Astrocyte of the cerebellum (primary cell): ENCODE results near the gene RRP1B.
"Not testable (repeated sequence)": the region's sequence is repeated elsewhere in the genome, so short reads cannot be mapped to it uniquely, and the experiment has no call there.

Source experiments
- DNase-seq: peaks from one replicate; pipeline ENCODE4 v3.0.0-alpha.2; 2011; ENCODE audit warnings: low read depth
- H3K4me3 ChIP-seq: 2 replicates; pipeline ENCODE4 v1.5.1; 2011; ENCODE audit warnings: mild to moderate bottlenecking, low read depth, low read length, moderate library complexity
- in situ Hi-C: cut with HindIII; loops from 2 replicates; pipeline ENCODE4 v1.10.0; 2017; ENCODE audit warnings: low sequenced_read_pairs
- TF ChIP-seq, protein P1 (sequence below): IDR thresholded peaks from 2 replicates; pipeline ENCODE4 v1.5.1; 2012; ENCODE audit warnings: low read length, low read depth, moderate library complexity, mild to moderate bottlenecking; ENCODE audit errors: missing control alignments

Gene RRP1B, protein sequence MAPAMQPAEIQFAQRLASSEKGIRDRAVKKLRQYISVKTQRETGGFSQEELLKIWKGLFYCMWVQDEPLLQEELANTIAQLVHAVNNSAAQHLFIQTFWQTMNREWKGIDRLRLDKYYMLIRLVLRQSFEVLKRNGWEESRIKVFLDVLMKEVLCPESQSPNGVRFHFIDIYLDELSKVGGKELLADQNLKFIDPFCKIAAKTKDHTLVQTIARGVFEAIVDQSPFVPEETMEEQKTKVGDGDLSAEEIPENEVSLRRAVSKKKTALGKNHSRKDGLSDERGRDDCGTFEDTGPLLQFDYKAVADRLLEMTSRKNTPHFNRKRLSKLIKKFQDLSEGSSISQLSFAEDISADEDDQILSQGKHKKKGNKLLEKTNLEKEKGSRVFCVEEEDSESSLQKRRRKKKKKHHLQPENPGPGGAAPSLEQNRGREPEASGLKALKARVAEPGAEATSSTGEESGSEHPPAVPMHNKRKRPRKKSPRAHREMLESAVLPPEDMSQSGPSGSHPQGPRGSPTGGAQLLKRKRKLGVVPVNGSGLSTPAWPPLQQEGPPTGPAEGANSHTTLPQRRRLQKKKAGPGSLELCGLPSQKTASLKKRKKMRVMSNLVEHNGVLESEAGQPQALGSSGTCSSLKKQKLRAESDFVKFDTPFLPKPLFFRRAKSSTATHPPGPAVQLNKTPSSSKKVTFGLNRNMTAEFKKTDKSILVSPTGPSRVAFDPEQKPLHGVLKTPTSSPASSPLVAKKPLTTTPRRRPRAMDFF

GRCh38 chr21:43659136-43660000, at the start of gene RRP1B, which contains the start of gene HSF2BP:
Gene RRP1B, plus strand, starts transcription at chr21:43659560. Its CDS starts 105 bp downstream, at chr21:43659665.
Gene HSF2BP, minus strand, starts transcription at chr21:43659488. Its CDS starts 1,392 bp downstream, at chr21:43658096.
- TF ChIP-seq, protein P1, sequence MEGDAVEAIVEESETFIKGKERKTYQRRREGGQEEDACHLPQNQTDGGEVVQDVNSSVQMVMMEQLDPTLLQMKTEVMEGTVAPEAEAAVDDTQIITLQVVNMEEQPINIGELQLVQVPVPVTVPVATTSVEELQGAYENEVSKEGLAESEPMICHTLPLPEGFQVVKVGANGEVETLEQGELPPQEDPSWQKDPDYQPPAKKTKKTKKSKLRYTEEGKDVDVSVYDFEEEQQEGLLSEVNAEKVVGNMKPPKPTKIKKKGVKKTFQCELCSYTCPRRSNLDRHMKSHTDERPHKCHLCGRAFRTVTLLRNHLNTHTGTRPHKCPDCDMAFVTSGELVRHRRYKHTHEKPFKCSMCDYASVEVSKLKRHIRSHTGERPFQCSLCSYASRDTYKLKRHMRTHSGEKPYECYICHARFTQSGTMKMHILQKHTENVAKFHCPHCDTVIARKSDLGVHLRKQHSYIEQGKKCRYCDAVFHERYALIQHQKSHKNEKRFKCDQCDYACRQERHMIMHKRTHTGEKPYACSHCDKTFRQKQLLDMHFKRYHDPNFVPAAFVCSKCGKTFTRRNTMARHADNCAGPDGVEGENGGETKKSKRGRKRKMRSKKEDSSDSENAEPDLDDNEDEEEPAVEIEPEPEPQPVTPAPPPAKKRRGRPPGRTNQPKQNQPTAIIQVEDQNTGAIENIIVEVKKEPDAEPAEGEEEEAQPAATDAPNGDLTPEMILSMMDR: no peak
- in situ Hi-C loops: no loop called here

GRCh38 chr21:43611598-43612369, 47.6 kb upstream of the RRP1B start:
- TF ChIP-seq, protein P1: peak; percentile 93
- in situ Hi-C loops: no loop called here
- peak; percentile 54 for DNase-seq
- no peak overlapping the region for H3K4me3 ChIP-seq

More at GRCh38 chr21:43659136-43660000, at the start of gene RRP1B, which contains the start of gene HSF2BP:
- DNase-seq: peak; percentile 54
- H3K4me3 ChIP-seq: peak within 1 kb of the TSS; percentile 91

DNA sequence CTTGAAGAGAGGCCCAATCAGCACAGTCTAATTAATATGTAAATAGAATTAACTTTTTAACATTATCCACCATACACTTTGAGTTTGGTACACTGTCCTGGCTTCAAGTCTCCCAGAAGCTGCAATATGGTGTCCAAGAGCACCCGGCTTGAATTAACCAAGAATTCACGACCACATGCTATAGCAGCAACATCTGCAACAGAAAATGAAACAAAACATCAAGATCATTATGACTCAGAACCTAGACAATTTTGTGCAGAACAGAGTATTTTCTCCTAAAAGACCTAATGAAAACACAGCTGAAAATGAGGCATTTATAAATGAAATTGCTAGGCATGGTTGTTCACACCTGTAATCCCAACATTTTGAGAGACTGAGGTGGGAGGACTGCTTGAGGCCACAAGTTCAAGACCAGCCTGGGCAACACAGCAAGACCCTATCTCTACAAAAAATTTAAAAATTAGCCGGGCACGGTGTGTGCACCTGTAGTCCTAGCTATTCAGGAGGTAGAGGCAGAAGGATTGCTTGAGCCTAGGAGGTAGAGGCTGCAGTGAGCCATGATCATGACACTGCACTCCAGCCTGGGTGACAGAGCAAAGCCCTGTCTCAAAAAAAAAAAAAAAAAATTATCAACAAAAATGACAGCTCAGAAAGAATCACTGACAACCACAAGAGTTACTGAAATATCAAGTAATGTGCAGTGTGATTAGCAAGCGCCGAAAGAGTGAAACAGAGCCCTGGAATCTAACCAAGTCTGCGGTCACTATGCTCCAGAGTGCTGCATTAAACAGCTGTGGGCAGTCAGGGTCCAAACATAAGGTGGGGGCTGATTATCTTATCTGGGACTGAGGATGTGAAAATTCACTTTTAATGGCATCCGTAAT, 45.4 kb upstream of the RRP1B start:
- H3K4me3 ChIP-seq: no peak overlapping the region
- no peak for DNase-seq
- TF ChIP-seq, protein P1: no peak
- in situ Hi-C loops: no loop called here

DNA sequence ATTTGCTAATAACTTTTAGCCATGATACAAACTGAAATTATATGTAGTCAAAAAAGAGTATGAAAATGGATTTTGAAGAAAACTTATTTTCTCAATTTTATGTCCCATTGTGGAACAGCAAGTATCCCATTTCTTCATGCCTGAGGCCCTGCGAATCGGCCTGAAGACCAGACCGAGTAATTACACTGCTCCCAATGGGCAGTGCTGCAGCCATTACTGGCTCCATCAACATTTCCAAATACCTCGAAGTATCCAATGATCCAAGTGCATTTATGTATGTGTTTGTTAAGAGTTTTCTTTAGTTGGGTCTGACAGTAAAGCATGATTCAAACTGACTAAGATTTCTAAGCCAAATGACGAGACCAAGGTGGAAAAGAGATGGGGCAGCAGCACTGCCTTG, 44.5 kb upstream of the RRP1B start:
- H3K4me3 ChIP-seq: no peak overlapping the region
- in situ Hi-C loops: no loop called here
- TF ChIP-seq, protein P1: no peak
- DNase-seq: no peak

- DNase-seq, H3K4me3 ChIP-seq, in situ Hi-C loops: not testable (repeated sequence)
Observed at GRCh38 chr21:43616861-43617260, 42.5 kb upstream of the RRP1B start.

GRCh38 chr21:43618940-43619339, 40.4 kb upstream of the RRP1B start:
- in situ Hi-C loops: no loop called here
- TF ChIP-seq, protein P1: no peak

More at GRCh38 chr21:43618940-43619339, 40.4 kb upstream of the RRP1B start:
- H3K4me3 ChIP-seq: no peak overlapping the region
- no peak for DNase-seq
